DOHH2 (cell line): ENCODE data around the gene RAC2.

Source experiments
- H3F3A ChIP-seq: fragments of 200-600 bp; sonication (generic), shearing (Covaris generic); 2 replicates; pipeline ENCODE4 v1.6.0; 2016; ENCODE audit warnings: antibody characterized with exemption, mild to moderate bottlenecking; ENCODE audit not compliant: control insufficient read depth, insufficient read depth
- H3K27ac ChIP-seq: fragments of 200-600 bp; sonication (generic); 2 replicates; pipeline ENCODE4 v1.5.1; 2014; ENCODE audit warnings: low read depth, mild to moderate bottlenecking, low read length, moderate library complexity
- H3K27me3 ChIP-seq: fragments of 200-600 bp; sonication (generic); 2 replicates; pipeline ENCODE4 v1.6.1; 2014; ENCODE audit warnings: mild to moderate bottlenecking, low read length, mixed read lengths; ENCODE audit not compliant: control insufficient read depth
- H3K36me3 ChIP-seq: fragments of 200-600 bp; sonication (generic); 2 replicates; pipeline ENCODE4 v1.6.1; 2014; ENCODE audit warnings: mild to moderate bottlenecking, low read length, moderate library complexity, mixed read lengths; ENCODE audit not compliant: control insufficient read depth
- H3K4me1 ChIP-seq: fragments of 200-600 bp; sonication (generic); 2 replicates; pipeline ENCODE4 v1.6.1; 2014; ENCODE audit warnings: mild to moderate bottlenecking, low read length, mixed read lengths; ENCODE audit not compliant: control insufficient read depth
- H3K4me2 ChIP-seq: fragments of 200-600 bp; sonication (generic); 2 replicates; pipeline ENCODE4 v1.6.0; 2014; ENCODE audit warnings: mild to moderate bottlenecking, low read length, moderate library complexity
- H3K4me3 ChIP-seq: fragments of 200-600 bp; sonication (generic); 2 replicates; pipeline ENCODE4 v1.5.1; 2014; ENCODE audit warnings: mild to moderate bottlenecking, low read length, mixed read lengths
- H3K79me2 ChIP-seq: fragments of 200-600 bp; sonication (generic); 2 replicates; pipeline ENCODE4 v1.6.1; 2014; ENCODE audit warnings: mild to moderate bottlenecking, low read length, mixed read lengths; ENCODE audit not compliant: control insufficient read depth
- H3K9me2 ChIP-seq: fragments of 200-600 bp; sonication (generic); replicated peaks from 2 replicates; pipeline ENCODE4 v1.6.1; 2014; ENCODE audit warnings: mild to moderate bottlenecking, low read length, mixed read lengths; ENCODE audit not compliant: control insufficient read depth
- H3K9me3 ChIP-seq: fragments of 200-600 bp; sonication (generic); 2 replicates; pipeline ENCODE4 v1.6.1; 2014; ENCODE audit warnings: antibody characterized with exemption, low read length, mixed read lengths; ENCODE audit not compliant: control insufficient read depth, insufficient read depth
- H4K20me1 ChIP-seq: fragments of 200-600 bp; sonication (generic); 2 replicates; pipeline ENCODE4 v1.6.0; 2014; ENCODE audit warnings: low read depth, mild to moderate bottlenecking, antibody characterized with exemption, low read length, moderate library complexity; ENCODE audit not compliant: control insufficient read depth, insufficient read depth
- EZH2phosphoT487 ChIP-seq: fragments of 200-600 bp; sonication (generic); IDR thresholded peaks from 2 replicates; pipeline ENCODE4 v1.6.1; 2017; ENCODE audit warnings: borderline replicate concordance, mild to moderate bottlenecking, antibody characterized with exemption, low read length, moderate library complexity, mixed read lengths
- TF ChIP-seq, protein P1 (sequence below): fragments of 200-600 bp; sonication (generic); IDR thresholded peaks from one replicate; pipeline ENCODE4 v1.5.1; 2014; ENCODE audit warnings: antibody characterized with exemption, mild to moderate bottlenecking, low read depth, low read length; ENCODE audit not compliant: poor library complexity, severe bottlenecking

The RAC2 gene

DNA sequence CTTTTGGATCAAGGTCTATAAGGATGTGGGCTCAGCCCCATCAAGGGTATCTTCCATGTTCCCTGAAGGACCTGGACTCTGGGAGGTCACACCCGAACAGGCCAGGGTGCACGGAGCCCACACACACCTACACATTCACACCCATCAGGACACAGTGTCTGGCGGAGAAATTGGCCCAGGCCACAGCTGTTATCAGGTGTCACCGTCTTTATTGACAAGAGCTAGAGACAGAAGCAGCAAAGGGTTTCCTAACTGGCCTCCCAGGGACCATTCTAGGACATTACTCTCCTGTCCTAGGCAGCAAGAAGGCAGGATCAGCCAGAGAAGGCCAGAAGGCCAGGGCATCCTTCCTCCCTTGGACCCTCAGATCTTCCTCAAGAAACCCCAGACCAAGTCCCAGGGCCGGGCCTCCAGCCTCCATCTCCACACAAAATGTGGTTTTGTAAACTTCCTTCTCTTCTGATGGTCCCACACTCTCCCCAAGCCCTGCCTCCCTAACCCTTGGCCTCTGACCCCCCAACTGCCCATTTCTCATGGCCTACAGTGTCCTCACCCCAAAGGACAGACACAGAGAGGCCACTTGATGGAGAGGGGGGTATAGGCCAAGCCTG lies 39.9 kb downstream of the RAC2 start:
- no peak overlapping the region for H3K27ac ChIP-seq
- no peak for TF ChIP-seq EZH2phosphoT487
- TF ChIP-seq, protein P1, sequence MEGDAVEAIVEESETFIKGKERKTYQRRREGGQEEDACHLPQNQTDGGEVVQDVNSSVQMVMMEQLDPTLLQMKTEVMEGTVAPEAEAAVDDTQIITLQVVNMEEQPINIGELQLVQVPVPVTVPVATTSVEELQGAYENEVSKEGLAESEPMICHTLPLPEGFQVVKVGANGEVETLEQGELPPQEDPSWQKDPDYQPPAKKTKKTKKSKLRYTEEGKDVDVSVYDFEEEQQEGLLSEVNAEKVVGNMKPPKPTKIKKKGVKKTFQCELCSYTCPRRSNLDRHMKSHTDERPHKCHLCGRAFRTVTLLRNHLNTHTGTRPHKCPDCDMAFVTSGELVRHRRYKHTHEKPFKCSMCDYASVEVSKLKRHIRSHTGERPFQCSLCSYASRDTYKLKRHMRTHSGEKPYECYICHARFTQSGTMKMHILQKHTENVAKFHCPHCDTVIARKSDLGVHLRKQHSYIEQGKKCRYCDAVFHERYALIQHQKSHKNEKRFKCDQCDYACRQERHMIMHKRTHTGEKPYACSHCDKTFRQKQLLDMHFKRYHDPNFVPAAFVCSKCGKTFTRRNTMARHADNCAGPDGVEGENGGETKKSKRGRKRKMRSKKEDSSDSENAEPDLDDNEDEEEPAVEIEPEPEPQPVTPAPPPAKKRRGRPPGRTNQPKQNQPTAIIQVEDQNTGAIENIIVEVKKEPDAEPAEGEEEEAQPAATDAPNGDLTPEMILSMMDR: no peak
- H3K36me3 ChIP-seq: no peaks in the 10 kb centered on the region
- H3K79me2 ChIP-seq: no peaks in the 10 kb centered on the region
- H3K9me3 ChIP-seq: no peaks in the 10 kb centered on the region
- H4K20me1 ChIP-seq: no peaks in the 10 kb centered on the region
- no peak overlapping the region for H3K4me3 ChIP-seq
- no peaks in the 10 kb centered on the region for H3K27me3 ChIP-seq
- peaks cover 33% of the 10 kb centered on the region for H3K4me1 ChIP-seq
- no peaks in the 10 kb centered on the region; the same call in 1 of the 2 replicates for H3F3A ChIP-seq
- H3K9me2 ChIP-seq: no peaks in the 10 kb centered on the region
- no peak overlapping the region for H3K4me2 ChIP-seq

DNA sequence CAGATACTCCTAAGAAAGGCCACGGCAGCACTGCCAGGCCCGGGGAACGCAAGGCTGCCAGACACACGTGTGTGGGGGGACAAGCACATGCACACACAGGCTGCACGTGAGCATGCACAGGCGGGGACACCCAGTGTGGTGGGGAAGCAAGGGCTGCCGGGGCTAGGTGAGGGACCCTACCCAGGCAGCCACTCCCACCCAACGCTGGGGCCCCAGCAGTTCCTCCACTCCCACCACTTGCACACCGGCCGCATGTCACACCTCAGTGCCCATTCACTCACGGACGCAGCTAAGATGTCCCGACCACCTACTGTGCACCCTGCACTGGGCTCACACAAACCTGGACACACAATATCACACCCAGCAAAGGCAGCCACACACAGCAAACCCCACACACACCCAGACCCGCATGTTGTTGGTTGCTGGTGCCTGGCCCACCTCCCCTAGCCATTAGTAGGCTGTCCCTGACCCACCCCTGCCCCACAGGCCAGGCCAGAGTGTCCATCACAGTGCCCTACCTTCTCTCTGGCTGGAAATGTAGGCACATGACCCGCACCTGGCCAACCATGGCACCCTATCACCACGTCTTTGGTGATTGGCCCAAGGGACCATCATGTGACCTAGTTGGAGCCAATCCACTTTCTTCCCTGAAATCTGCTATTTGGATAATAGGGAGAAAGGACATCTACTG lies 40.6 kb downstream of the RAC2 start:
- Histone ChIP-seq H3K9me2 (no peaks in the 10 kb centered on the region), H3K27ac (no peak overlapping the region), H4K20me1 (no peaks in the 10 kb centered on the region), H3K4me1 (peaks cover 38% of the 10 kb centered on the region), H3F3A (no peaks in the 10 kb centered on the region; the same call in 1 of the 2 replicates), H3K27me3 (no peaks in the 10 kb centered on the region), H3K4me2 (no peak overlapping the region), H3K79me2 (0 out of 2 replicates have a peak, but pooled peaks cover 3% of the 10 kb centered on the region), H3K4me3 (no peak overlapping the region), H3K9me3 (no peaks in the 10 kb centered on the region), H3K36me3 (no peaks in the 10 kb centered on the region)
- TF ChIP-seq, protein P1: no peak
- no peak for TF ChIP-seq EZH2phosphoT487

DNA sequence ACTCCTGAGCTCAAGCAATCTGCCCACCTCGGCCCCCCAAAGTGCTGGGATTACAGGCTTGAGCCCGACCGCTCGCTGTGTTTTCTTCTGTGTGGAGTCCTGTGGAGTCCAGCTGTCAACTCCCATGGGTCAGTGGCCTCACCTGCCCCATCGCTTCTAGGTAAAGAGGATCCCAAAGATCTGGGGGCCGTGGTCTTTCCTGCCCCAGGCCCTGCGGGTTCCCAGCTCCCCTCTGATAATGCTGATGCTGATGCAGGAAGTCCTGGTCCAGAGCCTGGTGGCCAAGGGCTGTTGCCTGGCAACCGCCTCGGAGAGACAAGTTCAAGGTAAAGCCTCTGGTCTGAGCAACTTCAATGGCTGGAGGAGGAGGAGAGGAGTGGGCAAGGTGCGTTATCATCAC lies 41.4 kb downstream of the RAC2 start:
- Histone ChIP-seq H3K4me3 (no peak overlapping the region), H3F3A (no peaks in the 10 kb centered on the region; the same call in 1 of the 2 replicates), H3K4me1 (peaks cover 38% of the 10 kb centered on the region), H4K20me1 (no peaks in the 10 kb centered on the region), H3K27ac (no peak overlapping the region), H3K9me3 (no peaks in the 10 kb centered on the region), H3K36me3 (no peaks in the 10 kb centered on the region), H3K4me2 (no peak overlapping the region), H3K79me2 (0 out of 2 replicates have a peak, but pooled peaks cover 3% of the 10 kb centered on the region), H3K27me3 (no peaks in the 10 kb centered on the region), H3K9me2 (no peaks in the 10 kb centered on the region)
- TF ChIP-seq, protein P1: no peak
- no peak for TF ChIP-seq EZH2phosphoT487
